ENCODE measurements around the gene MPZL2. TPM values are rescaled to one million over a fixed set of nuclear protein-coding genes. Genes with fewer than 3 reads are reported as not detected.

MPZL2 gene
- total and polyA plus RNA-seq, 9 of the 15 experiments (the other 6 are each of a cell fraction or from before 2014, with no cell fraction given) = 0.09 to 0.28 (median 0.18) TPM; not detected in 2

DNA sequence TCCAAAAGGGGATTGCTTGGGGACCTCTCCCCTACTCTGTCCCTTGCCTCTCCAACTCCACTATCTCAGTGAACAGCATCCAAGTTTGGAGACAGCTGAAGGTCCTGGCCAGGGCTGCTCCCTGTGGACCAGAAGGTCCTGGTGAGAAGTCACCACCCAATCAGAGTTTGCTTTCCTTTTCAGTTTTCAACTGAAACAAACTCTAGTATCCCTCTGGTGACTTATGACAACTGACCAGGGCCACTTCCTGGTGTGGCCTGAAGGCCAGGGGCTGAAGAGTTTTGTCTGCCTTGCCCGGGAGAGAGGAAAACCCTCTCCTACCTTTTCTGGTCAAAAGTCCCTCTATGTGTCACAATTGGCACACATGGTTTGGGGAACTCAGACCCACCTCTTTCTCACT, 44.4 kb downstream of the MPZL2 start:
- intact Hi-C loops (cut with micrococcal nuclease) = no loop called here
- BruUV-seq (replicated peaks) = no TSS peak
- in situ Hi-C loops (cut with MboI) = no loop called here
- H2AFZ ChIP-seq (ENCODE audit: low read depth, low read length) = no peak overlapping the region
- no peak overlapping the region for H3K27ac ChIP-seq (ENCODE audit: extremely low read depth, low read depth, low read length)
- POLR2A ChIA-PET = interaction anchor here (0.8 kb wide), 1 partner anchor 17 kb away, joined by 3 read pairs; no protein-coding TSS in a partner anchor
- H3K9me1 ChIP-seq (ENCODE audit: control insufficient read depth, insufficient read depth, low read length) = no peaks in the 10 kb centered on the region
- H3K9me3 ChIP-seq (replicated peaks; ENCODE audit: control insufficient read depth, insufficient read depth, low read depth, low read length) = no peaks in the 10 kb centered on the region
- H3K36me3 ChIP-seq (ENCODE audit: control insufficient read depth, insufficient read depth, low read length) = no peaks in the 10 kb centered on the region
- no peaks in the 10 kb centered on the region for H3K4me1 ChIP-seq (replicated peaks in 1 of 2; ENCODE audit: control insufficient read depth in 2 of 2, insufficient read depth in 2 of 2, low read length in 2 of 2)
- TF ChIP-seq NFIC (IDR thresholded peaks at IDR 0.05) = no peak
- TF ChIP-seq SMAD3 (CRISPR knock-in tag; conservative IDR thresholded peaks at IDR 0.05) = no peak
- H3K4me2 ChIP-seq (ENCODE audit: insufficient read depth, low read length) = no peak overlapping the region
- CTCF ChIA-PET (ENCODE audit: low intra/inter-chr PET ratio) = no interaction called here
- H3K79me2 ChIP-seq (ENCODE audit: control insufficient read depth, insufficient read depth, low read length) = no peaks in the 10 kb centered on the region
- no peak overlapping the region for H3K9ac ChIP-seq (ENCODE audit: insufficient read depth in 1 of 2, low read depth in 2 of 2, low read length in 2 of 2)
- FAIRE-seq (no peak), ATAC-seq (no peak), DNase-seq (ENCODE audit: extremely low read depth in 1 of 4, low spot score in 3 of 4) (no peak)
- H3K4me3 ChIP-seq = no peak overlapping the region
- no CpG with 5 or more reads among the region's 1 CpG for WGBS (ENCODE audit: insufficient coverage, low coverage, missing lambda C conversion rate)
- H3K27me3 ChIP-seq (ENCODE audit: control insufficient read depth in 2 of 2, insufficient read depth in 2 of 2, low read length in 2 of 2) = peaks cover 9 to 34% of the 10 kb centered on the region in 2 experiments
- H4K20me1 ChIP-seq (replicated peaks; ENCODE audit: control insufficient read depth, insufficient read depth, low read length) = no peaks in the 10 kb centered on the region

- 0 out of 5 replicates have a peak, but pooled peaks cover 0 to 4% of the 10 kb centered on the region in 2 experiments for H3K4me1 ChIP-seq (replicated peaks in 1 of 2; ENCODE audit: control insufficient read depth in 2 of 2, insufficient read depth in 2 of 2, low read length in 2 of 2)
- POLR2A ChIA-PET = interaction anchor here (0.8 kb wide), 1 partner anchor 18 kb away, joined by 3 read pairs; no protein-coding TSS in a partner anchor
- no peaks in the 10 kb centered on the region for H4K20me1 ChIP-seq (replicated peaks; ENCODE audit: control insufficient read depth, insufficient read depth, low read length)
- no peaks in the 10 kb centered on the region for H3K9me1 ChIP-seq (ENCODE audit: control insufficient read depth, insufficient read depth, low read length)
- in situ Hi-C loops (cut with MboI) (no loop called here), intact Hi-C loops (cut with micrococcal nuclease) (no loop called here)
- BruUV-seq (replicated peaks) = no TSS peak
- no peak overlapping the region for H3K27ac ChIP-seq (ENCODE audit: extremely low read depth, low read depth, low read length)
- no peaks in the 10 kb centered on the region for H3K9me3 ChIP-seq (replicated peaks; ENCODE audit: control insufficient read depth, insufficient read depth, low read depth, low read length)
- H3K9ac ChIP-seq (ENCODE audit: insufficient read depth in 1 of 2, low read depth in 2 of 2, low read length in 2 of 2) = no peak overlapping the region
- ATAC-seq = no peak
- no peak overlapping the region for H2AFZ ChIP-seq (ENCODE audit: low read depth, low read length)
- H3K4me3 ChIP-seq = no peak overlapping the region
- no peaks in the 10 kb centered on the region for H3K79me2 ChIP-seq (ENCODE audit: control insufficient read depth, insufficient read depth, low read length)
- no peak for FAIRE-seq
- H3K4me2 ChIP-seq (ENCODE audit: insufficient read depth, low read length) = no peak overlapping the region
- CTCF ChIA-PET (ENCODE audit: low intra/inter-chr PET ratio) = no interaction called here
- peaks cover 9 to 34% of the 10 kb centered on the region in 2 experiments for H3K27me3 ChIP-seq (ENCODE audit: control insufficient read depth in 2 of 2, insufficient read depth in 2 of 2, low read length in 2 of 2)
- no peaks in the 10 kb centered on the region for H3K36me3 ChIP-seq (ENCODE audit: control insufficient read depth, insufficient read depth, low read length)
- DNase-seq (ENCODE audit: extremely low read depth in 1 of 4, low spot score in 3 of 4) = no peak
- TF ChIP-seq, protein P1, sequence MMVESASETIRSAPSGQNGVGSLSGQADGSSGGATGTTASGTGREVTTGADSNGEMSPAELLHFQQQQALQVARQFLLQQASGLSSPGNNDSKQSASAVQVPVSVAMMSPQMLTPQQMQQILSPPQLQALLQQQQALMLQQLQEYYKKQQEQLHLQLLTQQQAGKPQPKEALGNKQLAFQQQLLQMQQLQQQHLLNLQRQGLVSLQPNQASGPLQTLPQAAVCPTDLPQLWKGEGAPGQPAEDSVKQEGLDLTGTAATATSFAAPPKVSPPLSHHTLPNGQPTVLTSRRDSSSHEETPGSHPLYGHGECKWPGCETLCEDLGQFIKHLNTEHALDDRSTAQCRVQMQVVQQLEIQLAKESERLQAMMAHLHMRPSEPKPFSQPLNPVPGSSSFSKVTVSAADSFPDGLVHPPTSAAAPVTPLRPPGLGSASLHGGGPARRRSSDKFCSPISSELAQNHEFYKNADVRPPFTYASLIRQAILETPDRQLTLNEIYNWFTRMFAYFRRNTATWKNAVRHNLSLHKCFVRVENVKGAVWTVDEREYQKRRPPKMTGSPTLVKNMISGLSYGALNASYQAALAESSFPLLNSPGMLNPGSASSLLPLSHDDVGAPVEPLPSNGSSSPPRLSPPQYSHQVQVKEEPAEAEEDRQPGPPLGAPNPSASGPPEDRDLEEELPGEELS (CRISPR knock-in tag; IDR thresholded peaks at IDR 0.05; ENCODE audit: borderline replicate concordance) = no peak
- TF ChIP-seq THRAP3 (IDR thresholded peaks at IDR 0.05; ENCODE audit: borderline replicate concordance) = no peak
- TF ChIP-seq EP400 (IDR thresholded peaks at IDR 0.05) = no peak
- no peak for TF ChIP-seq POU5F1 (IDR thresholded peaks at IDR 0.05; ENCODE audit: borderline replicate concordance, low read depth, low read length, partially characterized antibody)
- TF ChIP-seq MAZ (CRISPR knock-in tag; conservative IDR thresholded peaks at IDR 0.05 in 1 of 2, IDR thresholded peaks at IDR 0.05 in 1 of 2) = no peak
- TF ChIP-seq, protein P2, sequence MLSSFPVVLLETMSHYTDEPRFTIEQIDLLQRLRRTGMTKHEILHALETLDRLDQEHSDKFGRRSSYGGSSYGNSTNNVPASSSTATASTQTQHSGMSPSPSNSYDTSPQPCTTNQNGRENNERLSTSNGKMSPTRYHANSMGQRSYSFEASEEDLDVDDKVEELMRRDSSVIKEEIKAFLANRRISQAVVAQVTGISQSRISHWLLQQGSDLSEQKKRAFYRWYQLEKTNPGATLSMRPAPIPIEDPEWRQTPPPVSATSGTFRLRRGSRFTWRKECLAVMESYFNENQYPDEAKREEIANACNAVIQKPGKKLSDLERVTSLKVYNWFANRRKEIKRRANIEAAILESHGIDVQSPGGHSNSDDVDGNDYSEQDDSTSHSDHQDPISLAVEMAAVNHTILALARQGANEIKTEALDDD (IDR thresholded peaks at IDR 0.05) = no peak
- no peak for TF ChIP-seq SMAD4 (CRISPR knock-in tag; conservative IDR thresholded peaks at IDR 0.05)
- TF ChIP-seq POLR2AphosphoS5 (IDR thresholded peaks at IDR 0.05; ENCODE audit: control insufficient read depth, insufficient read depth, low read depth, low read length) = no peak
- no peak for TF ChIP-seq SAP30 (IDR thresholded peaks at IDR 0.05; ENCODE audit: borderline replicate concordance, insufficient read depth, low read depth, low read length, poor library complexity, severe bottlenecking)
- TF ChIP-seq, protein P3, sequence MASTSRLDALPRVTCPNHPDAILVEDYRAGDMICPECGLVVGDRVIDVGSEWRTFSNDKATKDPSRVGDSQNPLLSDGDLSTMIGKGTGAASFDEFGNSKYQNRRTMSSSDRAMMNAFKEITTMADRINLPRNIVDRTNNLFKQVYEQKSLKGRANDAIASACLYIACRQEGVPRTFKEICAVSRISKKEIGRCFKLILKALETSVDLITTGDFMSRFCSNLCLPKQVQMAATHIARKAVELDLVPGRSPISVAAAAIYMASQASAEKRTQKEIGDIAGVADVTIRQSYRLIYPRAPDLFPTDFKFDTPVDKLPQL (IDR thresholded peaks at IDR 0.05; ENCODE audit: extremely low read depth, insufficient read length) = no peak
Observed at GRCh38 chr11:118219244-118219643, 44.9 kb downstream of the MPZL2 start.

Measured in K562 (cell line).